22Rv1 (cell line): ENCODE results near the gene DACH1.

Source experiments
- H3K27ac ChIP-seq: fragments of 450-650 bp; 2 replicates; pipeline ENCODE4 v1.5.1; 2017
- CTCF ChIP-seq: fragments of 450-650 bp; IDR thresholded peaks from 2 replicates; pipeline ENCODE4 v1.5.1; 2017; ENCODE audit warnings: mild to moderate bottlenecking
- ZFX ChIP-seq: fragments of 450-650 bp; IDR thresholded peaks from 2 replicates; pipeline ENCODE4 v1.6.1; 2017; ENCODE audit warnings: antibody characterized with exemption, borderline replicate concordance

DACH1 gene

GRCh38 chr13:71677124-71677523, 189.9 kb downstream of the DACH1 start:
- TF ChIP-seq ZFX, result no peak
- TF ChIP-seq CTCF, result no peak

GRCh38 chr13:71672512-71672911, 194.5 kb downstream of the DACH1 start:
- TF ChIP-seq CTCF, result peak; percentile 36
- no peak for TF ChIP-seq ZFX
- H3K27ac ChIP-seq, result no peak overlapping the region

More at GRCh38 chr13:71677124-71677523, 189.9 kb downstream of the DACH1 start:
- no peak overlapping the region for H3K27ac ChIP-seq

GRCh38 chr13:71663431-71663830, 203.6 kb downstream of the DACH1 start:
- no peak overlapping the region for H3K27ac ChIP-seq
- no peak for TF ChIP-seq CTCF
- TF ChIP-seq ZFX, result no peak

GRCh38 chr13:71661921-71662320, 205.1 kb downstream of the DACH1 start:
- TF ChIP-seq CTCF (no peak), ZFX (no peak)
- H3K27ac ChIP-seq, result no peak overlapping the region

- TF ChIP-seq CTCF (no peak), ZFX (no peak)
Observed at GRCh38 chr13:71659404-71659803, 207.6 kb downstream of the DACH1 start.

GRCh38 chr13:71645467-71645866, 221.5 kb downstream of the DACH1 start:
- TF ChIP-seq ZFX (no peak), CTCF (no peak)
- H3K27ac ChIP-seq, result no peak overlapping the region

More at GRCh38 chr13:71659404-71659803, 207.6 kb downstream of the DACH1 start:
- no peak overlapping the region for H3K27ac ChIP-seq

GRCh38 chr13:71644579-71644978, 222.4 kb downstream of the DACH1 start:
- H3K27ac ChIP-seq, result no peak overlapping the region
- no peak for TF ChIP-seq ZFX
- no peak for TF ChIP-seq CTCF
